CD14-positive monocyte (primary cell): ENCODE data around the gene F2RL1. TPM values are rescaled to one million over a fixed set of nuclear protein-coding genes. Genes with fewer than 3 reads are reported as not detected.

Experiments used
- DNase-seq, 3 donors: peaks; one replicate each; pipeline ENCODE4 v3.0.0-alpha.2; 2011 to 2022
- H2AFZ ChIP-seq: 2 replicates; pipeline ENCODE4 v1.6.0; 2012; ENCODE audit warnings: mild to moderate bottlenecking, low read depth, low read length, inconsistent platforms; ENCODE audit not compliant: insufficient read depth, poor library complexity, severe bottlenecking
- H3K27ac ChIP-seq, 2 donors: 1 replicate in 1 of 2; 2 replicates in 1 of 2; pipeline ENCODE4 v1.5.1; 2012 to 2013; ENCODE audit warnings: low read length in 2 of 2, control low read depth in 1 of 2, inconsistent platforms in 1 of 2, low read depth in 1 of 2, mild to moderate bottlenecking in 1 of 2
- H3K27me3 ChIP-seq, 2 donors: one replicate each; pipeline versions ENCODE4 v1.6.0 to v1.6.1; 2011 to 2013; ENCODE audit warnings: low read length in 2 of 2; ENCODE audit not compliant: control insufficient read depth in 2 of 2, insufficient read depth in 2 of 2
- H3K36me3 ChIP-seq, 2 donors: replicated peaks in 1 of 2; 1 replicate in 1 of 2; 2 replicates in 1 of 2; pipeline versions ENCODE4 v1.5.1 to v1.6.1; 2012 to 2013; ENCODE audit warnings: low read length in 2 of 2, control low read depth in 1 of 2, inconsistent platforms in 1 of 2, mild to moderate bottlenecking in 1 of 2; ENCODE audit not compliant: insufficient read depth in 2 of 2, control insufficient read depth in 1 of 2
- H3K4me1 ChIP-seq, 2 donors: 1 replicate in 1 of 2; 2 replicates in 1 of 2; pipeline versions ENCODE4 v1.5.1 to v1.6.1; 2012 to 2013; ENCODE audit warnings: low read length in 2 of 2, control low read depth in 1 of 2, inconsistent platforms in 1 of 2, mild to moderate bottlenecking in 1 of 2, moderate library complexity in 1 of 2; ENCODE audit not compliant: insufficient read depth in 2 of 2, control insufficient read depth in 1 of 2
- H3K4me2 ChIP-seq: replicated peaks from 2 replicates; pipeline ENCODE3; 2012; ENCODE audit warnings: low read length, moderate library complexity, mild to moderate bottlenecking; ENCODE audit not compliant: poor library complexity, severe bottlenecking; ENCODE audit errors: extremely low read depth
- H3K4me3 ChIP-seq, 3 experiments: fragments of 200-600 bp in 1 of 3; sonication (generic) in 1 of 3; replicated peaks in 1 of 3; 1 replicate in 2 of 3; 2 replicates in 1 of 3; pipeline ENCODE4 v1.5.1; 2011 to 2013; ENCODE audit warnings: low read length in 3 of 3, mild to moderate bottlenecking in 3 of 3, control low read depth in 2 of 3, low read depth in 2 of 3, inconsistent platforms in 1 of 3, moderate library complexity in 1 of 3
- H3K79me2 ChIP-seq: 2 replicates; pipeline ENCODE4 v1.6.0; 2012; ENCODE audit warnings: mild to moderate bottlenecking, control low read depth, inconsistent platforms, low read length, moderate library complexity; ENCODE audit not compliant: insufficient read depth
- H3K9ac ChIP-seq: 2 replicates; pipeline ENCODE4 v1.6.0; 2017; ENCODE audit warnings: low read length, mild to moderate bottlenecking; ENCODE audit not compliant: insufficient read depth, poor library complexity, severe bottlenecking
- H3K9me3 ChIP-seq, 2 donors: replicated peaks in 1 of 2; 1 replicate in 1 of 2; 2 replicates in 1 of 2; pipeline versions ENCODE4 v1.5.1 to v1.6.1; 2012 to 2013; ENCODE audit warnings: low read length in 2 of 2, control low read depth in 1 of 2; ENCODE audit not compliant: control insufficient read depth in 1 of 2, insufficient read depth in 1 of 2
- H4K20me1 ChIP-seq: 2 replicates; pipeline ENCODE4 v1.6.0; 2012; ENCODE audit warnings: mild to moderate bottlenecking, low read length, control low read depth, moderate library complexity; ENCODE audit not compliant: insufficient read depth
- H3K27ac Mint-ChIP-seq, 7 donors: one replicate each; pipeline ENCODE4 v1.8.0; 2020; ENCODE audit warnings: mild to moderate bottlenecking in 7 of 7, mixed read lengths in 7 of 7, moderate library complexity in 6 of 7, inconsistent platforms in 2 of 7
- H3K27me3 Mint-ChIP-seq, 3 donors: one replicate each; pipeline ENCODE4 v1.8.0; 2021 to 2022; ENCODE audit warnings: low read depth in 3 of 3, mild to moderate bottlenecking in 3 of 3, mixed read lengths in 3 of 3, moderate library complexity in 3 of 3, inconsistent platforms in 1 of 3
- H3K36me3 Mint-ChIP-seq, 2 donors: one replicate each; pipeline ENCODE4 v1.8.0; 2020; ENCODE audit warnings: mixed read lengths in 2 of 2, inconsistent platforms in 1 of 2, mild to moderate bottlenecking in 1 of 2
- H3K4me1 Mint-ChIP-seq: one replicate; pipeline ENCODE4 v1.8.0; 2020; ENCODE audit warnings: mild to moderate bottlenecking, mixed read lengths
- H3K4me3 Mint-ChIP-seq, 2 donors: one replicate each; pipeline ENCODE4 v1.8.0; 2020; ENCODE audit warnings: mild to moderate bottlenecking in 2 of 2, mixed read lengths in 2 of 2, moderate library complexity in 1 of 2
- H3K9me3 Mint-ChIP-seq, 7 donors: one replicate each; pipeline ENCODE4 v1.8.0; 2020 to 2022; ENCODE audit warnings: mixed read lengths in 7 of 7, mild to moderate bottlenecking in 6 of 7, moderate library complexity in 6 of 7, inconsistent platforms in 2 of 7
- WGBS: methylation state at CpG from one replicate; pipeline ENCODE4 v1.1.5; 2013; ENCODE audit warnings: missing lambda C conversion rate; ENCODE audit not compliant: insufficient coverage; 5-methylcytosine and 5-hydroxymethylcytosine counted together
- intact Hi-C, 2 donors: fragments of 100-400 bp; cut with micrococcal nuclease; formaldehyde crosslinking; loops; one replicate each; pipeline versions ENCODE4 v1.15.0 to v1.15.1; 2023
- polyA plus RNA-seq, 3 donors: library from polyadenylated mRNA; depleted of rRNA in 1 of 3; unstranded in 2 of 3; stranded (reverse) in 1 of 3; fragments of 300-500 nt in 2 of 3; fragments of >200 nt in 1 of 3; fragmentation: Illumina TruSeq in 2 of 3; gene quantifications; 1 replicate in 2 of 3; 2 replicates in 1 of 3; pipeline ENCODE4 v1.2.3, GENCODE V29; 2012 to 2021
- TF ChIP-seq, protein P1 (sequence below): fragments of 200-600 bp; IDR thresholded peaks from one replicate; pipeline ENCODE4 v1.8.0; 2022; ENCODE audit warnings: antibody characterized with exemption, mild to moderate bottlenecking

Gene F2RL1
- polyA plus RNA-seq, 3 donors: 2.5 to 23.9 (median 11.4) TPM

DNA sequence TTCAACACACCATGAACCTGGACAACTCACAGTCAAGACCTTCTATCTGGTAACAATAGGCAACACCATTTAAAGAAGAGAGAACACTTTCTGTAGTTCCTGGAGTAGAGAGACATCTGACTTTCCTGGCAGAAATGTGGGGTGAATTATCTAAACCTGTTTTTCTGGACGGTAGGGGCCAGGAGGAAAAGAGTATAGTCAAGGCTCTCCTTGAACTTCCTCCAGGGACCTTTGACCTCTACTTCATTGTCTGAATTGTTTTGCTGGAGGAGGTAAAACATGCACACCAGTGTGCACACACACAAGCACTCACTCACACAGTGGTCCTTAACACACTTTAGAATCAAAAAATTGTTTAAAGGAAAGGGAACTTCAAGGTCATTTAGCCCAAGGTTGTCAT lies 44.2 kb downstream of the F2RL1 start:
- Histone ChIP-seq H3K9ac (no peak overlapping the region), H3K79me2 (peaks cover 64% of the 10 kb centered on the region), H3K4me3 (no peak overlapping the region), H3K27me3 (no peaks in the 10 kb centered on the region), H3K9me3 (no peaks in the 10 kb centered on the region), H3K36me3 (peaks cover 17 to 31% of the 10 kb centered on the region in 2 donors), H3K4me2 (no peak overlapping the region), H4K20me1 (peaks cover 4% of the 10 kb centered on the region), H3K27ac (peak overlapping the region in 1 of 2 donors; percentile 59), H2AFZ (no peak overlapping the region), H3K4me1 (peaks cover 30 to 31% of the 10 kb centered on the region in 2 donors)
- Mint-ChIP-seq H3K27ac (peak overlapping the region in 4 of 7 donors; percentile 2 to 72 (median 32)), H3K27me3 (peaks cover 0 to 2% (median 0%) of the 10 kb centered on the region in 3 donors), H3K4me3 (no peak overlapping the region), H3K36me3 (peaks cover 23 to 34% of the 10 kb centered on the region in 2 donors), H3K9me3 (peaks cover 0 to 1% (median 0%) of the 10 kb centered on the region in 7 donors), H3K4me1 (peaks cover 30% of the 10 kb centered on the region)
- no peak for DNase-seq
- no CpG with 5 or more reads among the region's 1 CpG for WGBS
- intact Hi-C loops: loop anchor here (10.0 kb wide), 3 partner anchors 152 to 632 kb away; partner anchors contain the start of gene WDR41 (in 1 of the 2)
- TF ChIP-seq, protein P1, sequence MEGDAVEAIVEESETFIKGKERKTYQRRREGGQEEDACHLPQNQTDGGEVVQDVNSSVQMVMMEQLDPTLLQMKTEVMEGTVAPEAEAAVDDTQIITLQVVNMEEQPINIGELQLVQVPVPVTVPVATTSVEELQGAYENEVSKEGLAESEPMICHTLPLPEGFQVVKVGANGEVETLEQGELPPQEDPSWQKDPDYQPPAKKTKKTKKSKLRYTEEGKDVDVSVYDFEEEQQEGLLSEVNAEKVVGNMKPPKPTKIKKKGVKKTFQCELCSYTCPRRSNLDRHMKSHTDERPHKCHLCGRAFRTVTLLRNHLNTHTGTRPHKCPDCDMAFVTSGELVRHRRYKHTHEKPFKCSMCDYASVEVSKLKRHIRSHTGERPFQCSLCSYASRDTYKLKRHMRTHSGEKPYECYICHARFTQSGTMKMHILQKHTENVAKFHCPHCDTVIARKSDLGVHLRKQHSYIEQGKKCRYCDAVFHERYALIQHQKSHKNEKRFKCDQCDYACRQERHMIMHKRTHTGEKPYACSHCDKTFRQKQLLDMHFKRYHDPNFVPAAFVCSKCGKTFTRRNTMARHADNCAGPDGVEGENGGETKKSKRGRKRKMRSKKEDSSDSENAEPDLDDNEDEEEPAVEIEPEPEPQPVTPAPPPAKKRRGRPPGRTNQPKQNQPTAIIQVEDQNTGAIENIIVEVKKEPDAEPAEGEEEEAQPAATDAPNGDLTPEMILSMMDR: no peak

DNA sequence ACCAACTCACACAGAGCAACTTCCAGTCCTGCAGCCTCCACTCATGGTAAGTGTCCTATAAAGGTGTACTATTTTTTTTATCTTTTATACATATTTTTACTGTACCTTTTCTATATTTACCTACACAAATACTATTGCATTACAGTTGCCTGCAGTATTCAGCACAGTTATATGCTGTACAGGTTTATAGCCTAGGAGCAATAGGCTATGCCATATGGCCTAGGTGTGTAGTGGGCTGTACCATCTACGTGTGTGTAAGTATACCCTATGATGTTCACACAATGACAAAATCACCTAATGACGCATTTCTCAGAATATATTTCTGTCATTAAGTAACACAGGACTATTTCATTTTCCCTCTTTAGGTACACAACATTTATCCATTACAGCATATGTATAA lies 47.7 kb downstream of the F2RL1 start:
- Mint-ChIP-seq H3K36me3 (peaks cover 46 to 54% of the 10 kb centered on the region in 2 donors), H3K27me3 (peaks cover 0 to 2% (median 0%) of the 10 kb centered on the region in 3 donors), H3K27ac (no peak overlapping the region), H3K4me1 (peaks cover 5% of the 10 kb centered on the region), H3K4me3 (no peak overlapping the region), H3K9me3 (no peaks in the 10 kb centered on the region)
- Histone ChIP-seq H2AFZ (no peak overlapping the region), H4K20me1 (peaks cover 4% of the 10 kb centered on the region), H3K4me3 (no peak overlapping the region), H3K27me3 (no peaks in the 10 kb centered on the region), H3K4me1 (peaks cover 0 to 2% of the 10 kb centered on the region in 2 donors), H3K9me3 (no peaks in the 10 kb centered on the region), H3K9ac (no peak overlapping the region), H3K27ac (no peak overlapping the region), H3K36me3 (peaks cover 34 to 61% of the 10 kb centered on the region in 2 donors), H3K79me2 (peaks cover 30% of the 10 kb centered on the region), H3K4me2 (no peak overlapping the region)
- no CpG with 5 or more reads among the region's 2 CpGs for WGBS
- TF ChIP-seq, protein P1: no peak
- intact Hi-C loops: loop anchor here (5.0 to 10.0 kb wide), 4 partner anchors 148 to 628 kb away; partner anchors contain the start of gene WDR41 (in 1 of the 2)
- DNase-seq: no peak
